ENCODE measurements around the gene ITGA7.

ITGA7 gene

GRCh38 chr12:55718015-55718414 is 10.3 kb upstream of the ITGA7 start:
- no peak for DNase-seq (ENCODE audit: low read depth)

GRCh38 chr12:55717011-55718007 is 9.6 kb upstream of the ITGA7 start:
- no peak for DNase-seq (ENCODE audit: low read depth)

DNA sequence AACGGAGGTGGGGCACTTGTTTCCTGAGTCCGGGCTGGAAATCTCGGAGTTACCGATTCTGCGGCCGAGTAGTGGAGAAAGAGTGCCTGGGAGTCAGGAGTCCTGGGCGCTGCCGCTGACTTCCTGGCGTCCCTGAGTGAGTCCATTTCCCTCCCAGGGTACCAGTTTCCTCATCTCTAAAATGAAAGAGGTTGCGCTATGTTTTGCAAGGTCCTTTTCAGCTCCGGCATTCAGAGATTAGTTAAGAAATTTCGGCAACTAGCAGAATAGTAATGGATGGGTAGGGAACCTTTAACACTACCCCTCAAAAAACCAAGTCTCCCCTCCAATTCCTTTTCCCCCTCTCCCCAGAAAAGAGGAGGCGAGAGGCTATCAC is 8.9 kb upstream of the ITGA7 start:
- no peak for DNase-seq (ENCODE audit: low read depth)

DNA sequence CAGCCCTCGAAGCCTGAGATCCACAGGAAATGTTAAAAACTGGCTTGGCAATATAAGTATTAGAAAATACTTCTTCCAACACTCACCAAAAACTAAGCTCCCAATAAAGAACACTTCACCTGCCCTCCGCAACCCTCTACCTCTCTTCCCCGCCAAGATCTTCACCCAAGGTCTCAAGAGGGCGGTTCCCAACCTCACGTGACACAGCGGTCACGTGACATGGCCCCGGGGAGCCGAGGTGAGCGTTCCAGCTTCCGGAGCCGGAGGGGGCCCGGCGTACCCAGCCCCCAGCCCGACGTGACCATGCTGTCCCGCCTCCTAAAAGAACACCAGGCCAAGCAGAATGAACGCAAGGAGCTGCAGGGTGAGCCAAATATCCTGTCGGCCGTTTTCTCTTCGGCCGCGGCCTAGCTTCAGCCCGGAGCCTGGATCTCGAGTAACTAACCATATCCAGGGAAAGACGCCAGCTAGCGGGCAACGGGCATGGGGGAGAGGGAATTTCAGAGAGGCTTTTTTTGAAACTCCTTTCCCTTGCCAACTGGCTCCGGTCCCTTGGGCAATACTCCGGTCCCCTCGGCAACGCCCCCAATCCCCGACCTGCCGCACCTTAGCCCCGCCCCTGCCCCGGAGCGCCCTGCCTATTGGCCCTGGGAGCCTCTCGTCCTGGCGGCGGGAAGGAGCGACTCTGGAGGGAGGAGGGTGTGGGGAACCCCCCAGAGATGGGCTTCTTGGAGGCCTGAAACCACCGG is 8.3 kb upstream of the ITGA7 start, which contains the start of gene BLOC1S1:
BLOC1S1 (plus strand) TSS at position 214 of the 749 bp plus-strand sequence; CDS start at position 220, 6 bp downstream.
- peak; percentile 79 for DNase-seq (ENCODE audit: low read depth)

DNA sequence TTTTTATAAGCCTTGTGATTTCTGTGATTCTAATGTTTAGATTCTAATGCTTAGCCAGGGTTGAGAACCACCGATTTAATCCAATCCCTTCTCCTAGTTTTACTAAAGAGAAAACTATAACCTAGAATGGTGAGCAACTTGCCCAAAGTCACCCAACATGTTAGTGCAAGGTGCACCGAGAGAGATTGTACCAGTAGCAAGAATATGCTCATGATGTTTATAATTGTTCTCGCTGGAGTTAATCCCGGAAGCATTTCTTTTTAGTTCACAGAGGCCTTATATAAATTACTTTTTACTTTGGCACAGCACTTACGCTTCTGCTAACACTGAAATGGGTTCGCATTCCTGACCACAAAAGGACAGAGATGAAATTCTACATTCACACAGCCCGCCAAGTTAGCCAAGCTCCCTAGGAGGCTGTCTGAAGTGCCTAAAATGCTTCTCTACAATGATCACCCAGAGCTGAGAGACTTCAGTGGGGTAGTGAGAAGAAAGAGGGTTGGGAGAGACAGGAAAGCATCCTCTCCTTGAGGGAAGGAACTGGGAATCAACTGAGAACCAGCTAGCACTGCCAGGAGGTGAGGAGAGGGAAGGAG is 7.6 kb upstream of the ITGA7 start:
- no peak for DNase-seq (ENCODE audit: low read depth)

- DNase-seq (ENCODE audit: low read depth): no peak
Observed at GRCh38 chr12:55713721-55714120, 6.0 kb upstream of the ITGA7 start.

- DNase-seq (ENCODE audit: low read depth): no peak
Observed at GRCh38 chr12:55712700-55713415, 5.2 kb upstream of the ITGA7 start.

DNA sequence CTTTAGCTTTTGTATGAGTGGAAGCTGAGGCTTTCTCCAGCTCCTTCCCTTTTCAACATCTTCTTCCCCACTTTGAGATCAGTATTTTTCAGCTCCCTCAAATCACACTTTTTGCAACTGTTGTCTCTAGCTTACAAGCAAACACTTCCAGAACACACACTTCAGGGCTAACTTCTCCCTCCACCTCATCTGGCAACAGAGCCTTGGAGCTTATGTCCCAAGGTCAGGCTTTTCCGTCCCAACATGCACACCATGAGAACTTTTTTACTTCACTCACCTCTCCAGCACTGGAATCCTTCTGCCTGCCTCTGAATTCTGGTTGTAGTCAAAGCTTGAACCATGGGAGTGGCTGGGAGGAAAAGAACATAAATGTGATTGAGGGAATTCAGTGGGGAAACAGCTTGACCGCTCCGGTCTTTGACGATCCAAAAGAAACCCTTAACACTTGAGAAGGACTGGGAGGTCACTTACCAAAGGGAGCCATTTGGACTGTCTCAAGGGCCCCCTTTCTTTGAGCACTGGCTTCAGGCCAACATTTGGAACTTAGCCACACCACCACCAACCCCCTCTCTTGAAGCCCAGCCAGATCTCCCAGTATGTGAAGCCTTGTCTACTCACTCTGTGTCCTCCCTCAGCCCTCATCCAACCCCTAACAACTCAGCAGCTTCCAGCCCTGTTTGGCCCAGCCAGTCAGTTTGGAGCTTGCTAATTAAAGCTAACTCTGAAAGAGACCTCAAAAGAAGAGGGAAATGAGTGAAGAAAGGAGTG is 4.3 kb upstream of the ITGA7 start:
- DNase-seq (ENCODE audit: low read depth): no peak

DNA sequence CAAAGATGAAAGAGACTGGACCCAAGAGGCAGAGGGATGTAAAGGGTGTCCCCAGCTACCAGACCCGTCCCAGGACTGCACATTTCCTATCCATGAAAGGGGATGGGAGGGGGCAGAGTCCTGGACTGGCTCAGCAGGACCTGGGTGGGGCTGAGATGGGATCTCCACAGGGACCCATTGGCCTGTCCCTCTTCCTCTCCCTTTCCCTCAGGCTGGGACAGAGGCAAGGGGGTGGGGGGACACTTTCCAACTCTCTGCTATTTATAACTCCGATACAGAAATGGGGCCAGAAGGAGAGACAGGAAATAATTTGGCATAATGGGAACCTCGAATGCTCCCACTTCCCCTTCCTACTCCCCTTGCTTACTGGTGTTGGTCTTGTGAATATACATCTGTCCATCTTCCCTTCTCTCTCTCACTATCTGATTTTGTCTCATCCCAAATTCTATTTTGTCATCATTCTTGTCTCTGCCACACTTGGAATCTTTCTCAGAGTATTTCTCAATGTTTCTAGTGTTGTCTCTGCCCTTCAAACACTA is 1.1 kb upstream of the ITGA7 start:
- no peak for DNase-seq (ENCODE audit: low read depth)

DNA sequence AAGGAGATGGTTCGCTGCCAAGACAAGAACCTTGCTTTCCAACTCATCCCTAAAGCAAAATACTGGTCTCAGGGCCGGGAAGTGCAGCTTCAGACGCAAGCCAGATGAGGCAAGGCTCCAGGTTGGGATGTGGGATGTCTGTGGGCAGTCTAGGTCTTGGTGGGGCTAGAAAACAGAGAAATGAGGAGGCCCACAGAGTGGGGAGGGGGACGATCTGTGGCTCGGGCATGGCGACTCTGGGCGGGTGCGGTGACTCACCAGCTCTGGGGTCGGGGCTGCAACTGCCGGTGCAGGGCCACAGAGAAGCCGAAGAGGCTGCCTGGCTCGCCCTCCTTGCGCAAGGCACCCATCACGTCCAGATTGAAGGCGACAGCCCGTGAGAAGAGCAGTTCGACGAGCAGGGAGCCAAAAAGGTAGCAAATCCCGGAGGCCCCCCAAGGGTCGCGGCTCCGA is 459 bp downstream of the ITGA7 start:
- no peak for DNase-seq (ENCODE audit: low read depth)

- DNase-seq (ENCODE audit: low read depth): no peak
Observed at GRCh38 chr12:55706568-55707218, 1.0 kb downstream of the ITGA7 start.

GRCh38 chr12:55705782-55706402 is 1.8 kb downstream of the ITGA7 start:
- no peak for DNase-seq (ENCODE audit: low read depth)

GRCh38 chr12:55704824-55705718 is 2.6 kb downstream of the ITGA7 start:
- no peak for DNase-seq (ENCODE audit: low read depth)

GRCh38 chr12:55703901-55704761 is 3.6 kb downstream of the ITGA7 start:
- no peak for DNase-seq (ENCODE audit: low read depth)

GRCh38 chr12:55703288-55703687 is 4.4 kb downstream of the ITGA7 start:
- no peak for DNase-seq (ENCODE audit: low read depth)

DNA sequence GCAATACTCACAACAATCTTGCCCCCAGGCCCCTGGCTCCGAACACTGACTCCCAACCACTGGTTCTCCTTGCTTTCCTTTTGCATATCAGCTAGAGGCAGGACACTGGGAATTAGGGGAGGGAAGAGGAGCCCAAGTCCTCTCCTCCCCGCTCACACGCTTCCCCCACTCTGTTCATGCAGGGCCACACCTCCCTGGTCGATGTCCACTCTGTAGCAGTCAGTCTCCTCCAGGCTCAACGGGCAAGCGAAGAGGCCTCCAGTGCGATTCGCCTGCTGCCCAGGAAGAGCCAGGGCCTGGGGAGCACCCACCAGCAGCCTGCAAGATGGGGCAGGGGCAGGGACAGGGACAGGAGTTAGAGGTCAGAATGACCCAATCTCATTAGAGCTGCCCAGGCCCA is 4.8 kb downstream of the ITGA7 start:
- no peak for DNase-seq (ENCODE audit: low read depth)

GRCh38 chr12:55700255-55701018 is 7.3 kb downstream of the ITGA7 start:
- no peak for DNase-seq (ENCODE audit: low read depth)
